Adrenal gland (tissue), 12 donors: Measurements from ENCODE around the gene CD247. TPM values are rescaled to one million over a fixed set of nuclear protein-coding genes. Genes with fewer than 3 reads are reported as not detected.
"Not testable (repeated sequence)": the region's sequence is repeated elsewhere in the genome, so short reads cannot be mapped to it uniquely, and the experiment has no call there.

Experiments
- DNase-seq, 7 donors: peaks; one replicate each; pipeline ENCODE4 v3.0.0-alpha.2; 2019 to 2020
- H3K27ac ChIP-seq, 5 donors: fragments of 200-600 bp; sonication (generic) in 4 of 5; 1 replicate in 3 of 5; 2 replicates in 2 of 5; pipeline versions ENCODE4 v1.5.1 to v1.8.0; 2016 to 2020; ENCODE audit warnings: mild to moderate bottlenecking in 1 of 5
- H3K27me3 ChIP-seq: fragments of 200-600 bp; 2 replicates; pipeline ENCODE4 v1.8.0; 2021
- H3K36me3 ChIP-seq, 2 donors: fragments of 200-600 bp; replicated peaks in 1 of 2; 1 replicate in 1 of 2; 2 replicates in 1 of 2; pipeline versions ENCODE4 v1.5.1 to v1.8.0; 2018 to 2022
- H3K4me1 ChIP-seq, 2 donors: fragments of 200-600 bp; replicated peaks in 1 of 2; 1 replicate in 1 of 2; 2 replicates in 1 of 2; pipeline versions ENCODE4 v1.5.1 to v1.8.0; 2018 to 2021
- H3K4me3 ChIP-seq, 4 donors: fragments of 200-600 bp; sonication (generic) in 3 of 4; one replicate each; pipeline ENCODE4 v1.5.1; 2016 to 2018
- H3K9me3 ChIP-seq, 3 donors: fragments of 200-600 bp; sonication (generic) in 1 of 3; replicated peaks in 1 of 3; 1 replicate in 2 of 3; 2 replicates in 1 of 3; pipeline versions ENCODE4 v1.5.1 to v1.8.0; 2016 to 2021
- CTCF ChIP-seq, 6 experiments: fragments of 450-650 bp in 4 of 6; fragments of 200-600 bp in 2 of 6; sonication (generic) in 1 of 6; IDR thresholded peaks; 1 replicate in 5 of 6; 2 replicates in 1 of 6; pipeline versions ENCODE4 v1.5.1 to v1.8.0; 2016 to 2021; ENCODE audit warnings: antibody characterized with exemption in 6 of 6, mild to moderate bottlenecking in 2 of 6, moderate library complexity in 1 of 6
- POLR2A ChIP-seq, 2 donors: fragments of 450-650 bp; IDR thresholded peaks; one replicate each; pipeline ENCODE4 v1.6.1; 2017; ENCODE audit warnings: antibody characterized with exemption in 2 of 2, mild to moderate bottlenecking in 2 of 2, moderate library complexity in 1 of 2
- WGBS, 4 donors: extraction: QIAGEN DNeasy Blood & Tissue Kit in 2 of 4; methylation state at CpG; one replicate each; pipeline versions ENCODE4 v1.1.5 to v1.1.7; 2013 to 2017; 5-methylcytosine and 5-hydroxymethylcytosine counted together
- intact Hi-C, 2 donors: fragments of 100-400 bp; cut with DNase I; formaldehyde crosslinking; loops; one replicate each; pipeline versions ENCODE4 v1.14.1 to v1.15.0; 2022 to 2023
- polyA plus RNA-seq, 3 donors: library from polyadenylated mRNA; stranded (reverse); fragments of 200-250 nt in 2 of 3; fragments of 350-450 nt in 1 of 3; fragmentation: Illumina TruSeq in 1 of 3; extraction: RNeasy Lipid Tissue Mini Kit (QIAGEN cat#74804) in 1 of 3; gene quantifications; one replicate each; pipeline ENCODE4 v1.2.3, GENCODE V29; 2013 to 2014
- total RNA-seq, 9 donors: library from RNA; depleted of rRNA in 4 of 9; stranded (reverse); fragments of >200 nt in 4 of 9; fragments of 120-200 nt in 1 of 9; fragmentation: NEBNext Ultra II Directional in 1 of 9; extraction: Animal tissue kit (Norgen Biotek cat#: 25700) in 1 of 9; gene quantifications; one replicate each; pipeline versions ENCODE4 v1.1.0 to v1.2.4, GENCODE V29; 2013 to 2023
- donor health status: healthy with polysubstance abuse.
- donor health status: Bipolar disorder and iron deficiency.
- donor health status: DM: yes; HTN: yes; CAD: no.
- donor health status: DM: no; HTN: no; CAD: no.
- donor health status: DM: no; HTN: no; CAD: no.
- donor health status: DM: yes; HTN: yes; CAD: no.

The CD247 gene
- total and polyA plus RNA-seq, 12 donors, result 0.26 to 2.3 (median 1.2) TPM; not detected in 1

- peak; percentile 72 to 96 (median 88) for DNase-seq
- H3K27ac ChIP-seq, result no peak overlapping the region
- no peaks in the 10 kb centered on the region for H3K27me3 ChIP-seq
- no peak overlapping the region for H3K4me3 ChIP-seq
- TF ChIP-seq CTCF (IDR thresholded peaks at IDR 0.05), result peak; percentile 82 to 90 (median 86)
- no peak for TF ChIP-seq POLR2A (IDR thresholded peaks at IDR 0.05)
- no peaks in the 10 kb centered on the region for H3K36me3 ChIP-seq
- 8 to 12% (median 10%) methylated on average over 5 of the region's 5 CpGs for WGBS, 4 donors
- intact Hi-C loops, result no loop called here
- peaks cover 14 to 24% of the 10 kb centered on the region in 2 donors for H3K4me1 ChIP-seq
- no peaks in the 10 kb centered on the region for H3K9me3 ChIP-seq
Measured at GRCh38 chr1:167555971-167556714, 37.8 kb upstream of the CD247 start.

- H3K27me3 ChIP-seq, H3K36me3 ChIP-seq, H3K27ac ChIP-seq, intact Hi-C loops, H3K9me3 ChIP-seq, DNase-seq, H3K4me3 ChIP-seq: not testable (repeated sequence)
- peaks cover 14 to 24% of the 10 kb centered on the region in 2 donors for H3K4me1 ChIP-seq
- WGBS, 4 donors, result 95 to 97% (median 96%) methylated on average over 1 of the region's 1 CpG
Measured at GRCh38 chr1:167555072-167555471, 36.7 kb upstream of the CD247 start.

- Histone ChIP-seq H3K9me3 (no peaks in the 10 kb centered on the region), H3K4me1 (peaks cover 17 to 24% of the 10 kb centered on the region in 2 donors), H3K27ac (peak overlapping the region; percentile 47 to 97 (median 91)), H3K36me3 (no peaks in the 10 kb centered on the region), H3K27me3 (no peaks in the 10 kb centered on the region), H3K4me3 (peak overlapping the region in 2 of 4 donors; percentile 87 to 91)
- DNase-seq, result no peak
- intact Hi-C loops, result no loop called here
- WGBS, 4 donors, result 6 to 10% (median 8%) methylated on average over 15 of the region's 15 CpGs
- TF ChIP-seq CTCF (IDR thresholded peaks at IDR 0.05) (no peak), POLR2A (IDR thresholded peaks at IDR 0.05) (no peak)
Measured at GRCh38 chr1:167554028-167554779, 35.9 kb upstream of the CD247 start.

- peaks cover 25 to 32% of the 10 kb centered on the region in 2 donors for H3K4me1 ChIP-seq
- peak within 1 kb of the TSS; percentile 47 to 97 (median 91) for H3K27ac ChIP-seq
- peak within 1 kb of the TSS; percentile 22 to 91 (median 78) for H3K4me3 ChIP-seq
- intact Hi-C loops, result no loop called here
- 0 to 6% (median 1%) methylated on average over 6 to 90 of the region's 90 CpGs for WGBS, 4 donors
- no peaks in the 10 kb centered on the region for H3K27me3 ChIP-seq
- peak; percentile 96 to 98 (median 97) for DNase-seq
- H3K9me3 ChIP-seq, result no peaks in the 10 kb centered on the region
- no peaks in the 10 kb centered on the region for H3K36me3 ChIP-seq
- TF ChIP-seq POLR2A (IDR thresholded peaks at IDR 0.05), result peak; percentile 94 to 98
- peak in 1 of 6 experiments; percentile 26 for TF ChIP-seq CTCF (IDR thresholded peaks at IDR 0.05)
Measured at GRCh38 chr1:167553136-167554027, 35.1 kb upstream of the CD247 start, which contains the start of gene CREG1. Gene CREG1, minus strand, starts transcription at chr1:167553762.
